Naive thymus-derived CD4-positive, alpha-beta T cell (primary cell): ENCODE measurements around the gene NOD1. TPM values are rescaled to one million over a fixed set of nuclear protein-coding genes. Genes with fewer than 3 reads are reported as not detected.

ENCODE experiments used
- ATAC-seq: fragments of 150-1000 bp; cut with Tn5 transposase; 2 replicates; pipeline ENCODE4 v1.10.0; 2021; ENCODE audit warnings: mild to moderate bottlenecking, moderate library complexity
- CTCF ChIA-PET: fragments of 350-600 bp; sonication (Branson Sonifier 250); formaldehyde crosslinking; loops from one replicate; lab custom pipeline; 2021; ENCODE audit warnings: antibody characterized with exemption; lab: Charles Lee
- POLR2A ChIA-PET: fragments of 350-600 bp; sonication (Branson Sonifier 250); formaldehyde crosslinking; loops from one replicate; lab custom pipeline; 2021; ENCODE audit warnings: antibody characterized with exemption, inconsistent platforms; lab: Charles Lee
- DNase-seq, 9 donors: peaks; one replicate each; pipeline versions ENCODE4 v3.0.0 to v3.0.0-alpha.2; 2020 to 2022; ENCODE audit warnings: mixed read lengths in 1 of 9
- H3K27ac ChIP-seq: one replicate; pipeline ENCODE4 v1.7.0; 2013; ENCODE audit warnings: mild to moderate bottlenecking, low read depth, low read length, moderate library complexity
- H3K27me3 ChIP-seq, 2 donors: one replicate each; pipeline ENCODE4 v1.7.0; 2013; ENCODE audit warnings: low read length in 2 of 2, mild to moderate bottlenecking in 2 of 2, moderate library complexity in 2 of 2; ENCODE audit not compliant: control insufficient read depth in 2 of 2, insufficient read depth in 2 of 2
- H3K36me3 ChIP-seq, 3 experiments: 1 replicate in 2 of 3; 2 replicates in 1 of 3; pipeline ENCODE4 v1.7.0; 2013; ENCODE audit warnings: low read length in 3 of 3, mild to moderate bottlenecking in 3 of 3, moderate library complexity in 1 of 3; ENCODE audit not compliant: insufficient read depth in 3 of 3, control insufficient read depth in 2 of 3
- H3K4me1 ChIP-seq, 2 donors: one replicate each; pipeline ENCODE4 v1.7.0; 2013; ENCODE audit warnings: low read length in 2 of 2, mild to moderate bottlenecking in 2 of 2, moderate library complexity in 1 of 2; ENCODE audit not compliant: control insufficient read depth in 2 of 2, insufficient read depth in 2 of 2
- H3K4me3 ChIP-seq: 2 replicates; pipeline ENCODE4 v1.7.0; 2013; ENCODE audit warnings: mild to moderate bottlenecking, low read length
- H3K9me3 ChIP-seq, 3 experiments: 1 replicate in 2 of 3; 2 replicates in 1 of 3; pipeline ENCODE4 v1.7.0; 2013; ENCODE audit warnings: low read length in 3 of 3; ENCODE audit not compliant: control insufficient read depth in 2 of 3
- H3K27ac Mint-ChIP-seq, 9 donors: one replicate each; pipeline ENCODE4 v1.8.0; 2020 to 2022; ENCODE audit warnings: mixed read lengths in 9 of 9, mild to moderate bottlenecking in 8 of 9, moderate library complexity in 5 of 9, inconsistent platforms in 2 of 9
- H3K27me3 Mint-ChIP-seq, 5 donors: one replicate each; pipeline ENCODE4 v1.8.0; 2021 to 2022; ENCODE audit warnings: mixed read lengths in 5 of 5, mild to moderate bottlenecking in 1 of 5
- H3K36me3 Mint-ChIP-seq, 5 donors: one replicate each; pipeline ENCODE4 v1.8.0; 2020 to 2022; ENCODE audit warnings: mixed read lengths in 5 of 5, mild to moderate bottlenecking in 3 of 5, inconsistent platforms in 1 of 5
- H3K4me1 Mint-ChIP-seq, 7 donors: one replicate each; pipeline ENCODE4 v1.8.0; 2020 to 2022; ENCODE audit warnings: mixed read lengths in 7 of 7, mild to moderate bottlenecking in 3 of 7, inconsistent platforms in 1 of 7
- H3K4me3 Mint-ChIP-seq, 10 donors: one replicate each; pipeline ENCODE4 v1.8.0; 2020 to 2022; ENCODE audit warnings: mild to moderate bottlenecking in 10 of 10, mixed read lengths in 10 of 10, moderate library complexity in 6 of 10, inconsistent platforms in 2 of 10
- H3K9me3 Mint-ChIP-seq, 11 donors: one replicate each; pipeline ENCODE4 v1.8.0; 2020 to 2022; ENCODE audit warnings: mixed read lengths in 11 of 11, mild to moderate bottlenecking in 4 of 11, inconsistent platforms in 1 of 11, moderate library complexity in 1 of 11
- intact Hi-C, 2 donors: fragments of 100-400 bp; cut with micrococcal nuclease; formaldehyde crosslinking; loops; one replicate each; pipeline ENCODE4 v1.15.1; 2023
- polyA plus RNA-seq, 2 donors: library from polyadenylated mRNA; unstranded; fragments of 300-500 nt; fragmentation: Illumina TruSeq; gene quantifications; one replicate each; pipeline ENCODE4 v1.2.3, GENCODE V29; 2021
- total RNA-seq, 6 experiments: library from RNA in 5 of 6; stranded (reverse) in 5 of 6; gene quantifications; 1 replicate in 5 of 6; 2 replicates in 1 of 6; pipeline ENCODE4 v1.2.3 and lab custom pipeline; 2021 to 2026

NOD1 gene
- total and polyA plus RNA-seq, 7 experiments from 2014 or later: 6.1 to 24.6 (median 18.7) TPM

GRCh38 chr7:30434140-30434799 lies 44.3 kb downstream of the NOD1 start:
- Mint-ChIP-seq H3K27me3 (no peaks in the 10 kb centered on the region), H3K36me3 (peaks cover 32 to 69% (median 49%) of the 10 kb centered on the region in 5 donors), H3K27ac (no peak overlapping the region), H3K9me3 (no peaks in the 10 kb centered on the region), H3K4me3 (no peak overlapping the region), H3K4me1 (peaks cover 0 to 13% (median 0%) of the 10 kb centered on the region in 7 donors)
- H3K27me3 ChIP-seq: no peaks in the 10 kb centered on the region
- H3K27ac ChIP-seq: no peak overlapping the region
- ChIA-PET POLR2A (no interaction called here), CTCF (no interaction called here)
- intact Hi-C loops: no loop called here
- no peak for ATAC-seq
- DNase-seq: no peak
- H3K4me1 ChIP-seq: no peaks in the 10 kb centered on the region
- peaks cover 0 to 51% (median 7%) of the 10 kb centered on the region in 3 experiments for H3K36me3 ChIP-seq
- H3K4me3 ChIP-seq: no peak overlapping the region
- no peaks in the 10 kb centered on the region for H3K9me3 ChIP-seq

DNA sequence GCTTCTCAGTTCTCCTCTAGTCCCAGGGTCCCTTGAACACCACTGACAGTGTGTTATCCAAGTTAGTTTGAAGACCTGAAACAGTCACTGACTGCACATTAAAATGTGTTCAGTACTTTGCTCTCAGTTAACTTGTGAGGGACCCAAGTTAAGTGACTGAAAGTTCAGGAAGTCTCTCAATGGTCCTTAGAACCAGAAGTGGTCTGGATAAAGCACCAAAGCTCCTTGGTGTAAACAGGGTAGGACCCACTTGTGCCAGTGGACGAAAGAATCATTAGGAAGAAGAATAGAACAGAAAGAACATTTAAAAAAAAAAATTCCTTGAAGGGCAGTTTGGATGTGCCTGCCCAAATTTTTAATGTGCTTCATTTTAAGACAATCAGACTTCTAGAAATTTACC lies 45.1 kb downstream of the NOD1 start:
- ChIA-PET CTCF (no interaction called here), POLR2A (no interaction called here)
- ATAC-seq (no peak), DNase-seq (no peak)
- Mint-ChIP-seq H3K36me3 (peaks cover 26 to 67% (median 45%) of the 10 kb centered on the region in 5 donors), H3K27ac (no peak overlapping the region), H3K9me3 (no peaks in the 10 kb centered on the region), H3K27me3 (no peaks in the 10 kb centered on the region), H3K4me1 (peaks cover 0 to 13% (median 0%) of the 10 kb centered on the region in 7 donors), H3K4me3 (no peak overlapping the region)
- Histone ChIP-seq H3K27ac (no peak overlapping the region), H3K27me3 (no peaks in the 10 kb centered on the region), H3K4me1 (no peaks in the 10 kb centered on the region), H3K36me3 (peaks cover 0 to 56% (median 7%) of the 10 kb centered on the region in 3 experiments), H3K4me3 (no peak overlapping the region), H3K9me3 (no peaks in the 10 kb centered on the region)
- intact Hi-C loops: no loop called here

GRCh38 chr7:30433082-30433481 lies 45.5 kb downstream of the NOD1 start:
- POLR2A ChIA-PET: no interaction called here
- H3K36me3 Mint-ChIP-seq: peaks cover 24 to 67% (median 41%) of the 10 kb centered on the region in 5 donors
- no peak overlapping the region for H3K4me3 Mint-ChIP-seq
- no peaks in the 10 kb centered on the region for H3K27me3 Mint-ChIP-seq
- no peaks in the 10 kb centered on the region for H3K9me3 ChIP-seq
- H3K36me3 ChIP-seq: peaks cover 0 to 54% (median 7%) of the 10 kb centered on the region in 3 experiments
- no peaks in the 10 kb centered on the region for H3K4me1 ChIP-seq
- H3K4me3 ChIP-seq: no peak overlapping the region
- H3K4me1 Mint-ChIP-seq: peaks cover 0 to 13% (median 0%) of the 10 kb centered on the region in 7 donors
- no peaks in the 10 kb centered on the region for H3K27me3 ChIP-seq
- CTCF ChIA-PET: no interaction called here
- ATAC-seq: no peak
- no peak for DNase-seq
- H3K27ac ChIP-seq: no peak overlapping the region
- intact Hi-C loops: no loop called here
- H3K27ac Mint-ChIP-seq: no peak overlapping the region
- no peaks in the 10 kb centered on the region for H3K9me3 Mint-ChIP-seq

DNA sequence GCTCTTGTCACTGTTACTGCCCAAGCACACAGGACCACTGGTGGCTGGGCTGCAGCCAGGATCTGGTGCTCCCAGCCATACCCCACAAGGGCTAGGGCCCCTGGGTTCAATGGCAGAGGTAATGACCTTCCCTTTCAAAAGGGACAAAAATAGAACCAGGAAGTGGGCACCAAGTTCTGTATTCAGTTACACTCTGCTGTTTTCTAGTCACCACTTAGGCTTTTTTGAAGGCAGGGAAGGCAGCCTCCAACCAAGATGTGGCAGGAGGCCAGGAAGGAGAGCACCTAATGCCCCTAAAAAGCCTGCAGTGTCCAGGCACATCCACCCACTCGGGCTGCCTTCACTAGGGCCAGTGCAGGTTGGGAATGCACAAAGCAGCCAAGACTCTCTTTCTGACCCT lies 47.8 kb downstream of the NOD1 start:
- Mint-ChIP-seq H3K27me3 (no peaks in the 10 kb centered on the region), H3K9me3 (peaks cover 0 to 2% (median 0%) of the 10 kb centered on the region in 11 donors), H3K27ac (peak overlapping the region in 1 of 9 donors; percentile 46), H3K4me1 (peaks cover 0 to 20% (median 0%) of the 10 kb centered on the region in 7 donors), H3K4me3 (no peak overlapping the region), H3K36me3 (peaks cover 19 to 65% (median 47%) of the 10 kb centered on the region in 5 donors)
- no peaks in the 10 kb centered on the region for H3K27me3 ChIP-seq
- no peak overlapping the region for H3K4me3 ChIP-seq
- intact Hi-C loops: no loop called here
- CTCF ChIA-PET: no interaction called here
- peaks cover 0 to 40% (median 7%) of the 10 kb centered on the region in 3 experiments for H3K36me3 ChIP-seq
- POLR2A ChIA-PET: no interaction called here
- DNase-seq: no peak
- H3K9me3 ChIP-seq: no peaks in the 10 kb centered on the region
- no peak overlapping the region for H3K27ac ChIP-seq
- no peaks in the 10 kb centered on the region for H3K4me1 ChIP-seq
- no peak for ATAC-seq

GRCh38 chr7:30430276-30430675 lies 48.3 kb downstream of the NOD1 start:
- ATAC-seq (no peak), DNase-seq (no peak)
- Mint-ChIP-seq H3K36me3 (peaks cover 19 to 67% (median 51%) of the 10 kb centered on the region in 5 donors), H3K27ac (peak overlapping the region in 1 of 9 donors; percentile 46), H3K4me3 (no peak overlapping the region), H3K9me3 (peaks cover 0 to 2% (median 0%) of the 10 kb centered on the region in 11 donors), H3K4me1 (peaks cover 0 to 20% (median 0%) of the 10 kb centered on the region in 7 donors), H3K27me3 (no peaks in the 10 kb centered on the region)
- Histone ChIP-seq H3K4me1 (no peaks in the 10 kb centered on the region), H3K36me3 (peaks cover 0 to 40% (median 7%) of the 10 kb centered on the region in 3 experiments), H3K27ac (no peak overlapping the region), H3K9me3 (no peaks in the 10 kb centered on the region), H3K27me3 (no peaks in the 10 kb centered on the region), H3K4me3 (no peak overlapping the region)
- intact Hi-C loops: no loop called here
- ChIA-PET POLR2A (no interaction called here), CTCF (no interaction called here)

GRCh38 chr7:30429156-30429530 lies 49.4 kb downstream of the NOD1 start:
- DNase-seq (no peak), ATAC-seq (peak; percentile 64)
- H3K9me3 Mint-ChIP-seq: peaks cover 0 to 2% (median 0%) of the 10 kb centered on the region in 11 donors
- no peaks in the 10 kb centered on the region for H3K4me1 ChIP-seq
- ChIA-PET POLR2A (no interaction called here), CTCF (no interaction called here)
- no peak overlapping the region for H3K27ac Mint-ChIP-seq
- H3K9me3 ChIP-seq: no peaks in the 10 kb centered on the region
- H3K4me3 ChIP-seq: no peak overlapping the region
- intact Hi-C loops: no loop called here
- peaks cover 0 to 35% (median 2%) of the 10 kb centered on the region in 3 experiments for H3K36me3 ChIP-seq
- no peaks in the 10 kb centered on the region for H3K27me3 ChIP-seq
- peaks cover 10 to 66% (median 46%) of the 10 kb centered on the region in 5 donors for H3K36me3 Mint-ChIP-seq
- no peak overlapping the region for H3K4me3 Mint-ChIP-seq
- H3K27me3 Mint-ChIP-seq: no peaks in the 10 kb centered on the region
- peaks cover 0 to 18% (median 0%) of the 10 kb centered on the region in 7 donors for H3K4me1 Mint-ChIP-seq
- no peak overlapping the region for H3K27ac ChIP-seq
